Cerebellar cortex (tissue), 1 donor: ENCODE measurements around the gene NCOA4.
"Not testable (repeated sequence)": the region's sequence is repeated elsewhere in the genome, so short reads cannot be mapped to it uniquely, and the experiment has no call there.

Source experiments
- DNase-seq: peaks from one replicate; pipeline ENCODE4 v3.0.0-alpha.2; 2015; ENCODE audit warnings: low spot score

The NCOA4 gene

DNA sequence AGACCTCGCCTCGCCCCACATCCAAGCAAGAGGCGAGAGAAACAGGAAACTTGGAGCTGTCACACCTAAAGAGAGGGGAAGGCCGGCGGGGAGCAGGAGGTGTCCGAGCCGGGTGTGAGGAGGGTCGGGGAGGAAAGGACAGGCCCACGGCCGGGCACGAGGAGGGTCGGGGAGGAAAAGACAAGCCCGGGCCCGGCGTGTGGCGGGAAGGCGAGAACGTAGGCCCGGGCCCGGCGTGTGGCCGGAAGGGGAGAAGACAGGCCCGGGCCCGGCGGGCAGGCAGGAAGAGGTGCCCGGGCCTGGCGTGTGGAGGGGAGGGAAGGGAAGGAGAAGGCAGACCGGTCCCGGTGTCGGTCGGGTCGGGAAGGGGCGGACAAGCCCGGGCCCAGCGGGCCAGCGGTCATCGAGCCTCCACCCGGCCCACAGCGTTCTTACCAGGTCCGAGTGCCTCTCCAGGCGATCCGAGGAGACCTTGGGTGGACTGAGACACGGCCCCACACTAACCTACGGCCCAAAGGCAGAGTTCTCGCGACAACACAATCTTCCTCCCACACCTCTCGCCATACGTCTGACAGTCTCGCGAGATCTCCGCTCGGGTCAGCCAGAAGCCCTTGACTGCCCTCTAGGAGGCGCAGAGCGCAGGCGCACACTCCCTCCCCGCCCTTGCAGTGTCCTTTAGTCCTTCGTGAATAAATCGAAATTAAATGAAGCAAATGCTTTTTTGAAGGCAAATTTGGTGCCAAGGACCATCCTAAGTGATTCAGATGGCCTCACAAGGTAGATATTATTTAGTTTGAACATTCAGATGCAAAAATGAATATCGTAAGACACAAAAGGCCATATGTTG is at the start of gene NCOA4:
Gene NCOA4, minus strand, starts transcription at position 533 of the 847 bp plus-strand sequence. CDS start 13,943 bp downstream, outside the sequence.
- DNase-seq, result peak; percentile 99

DNA sequence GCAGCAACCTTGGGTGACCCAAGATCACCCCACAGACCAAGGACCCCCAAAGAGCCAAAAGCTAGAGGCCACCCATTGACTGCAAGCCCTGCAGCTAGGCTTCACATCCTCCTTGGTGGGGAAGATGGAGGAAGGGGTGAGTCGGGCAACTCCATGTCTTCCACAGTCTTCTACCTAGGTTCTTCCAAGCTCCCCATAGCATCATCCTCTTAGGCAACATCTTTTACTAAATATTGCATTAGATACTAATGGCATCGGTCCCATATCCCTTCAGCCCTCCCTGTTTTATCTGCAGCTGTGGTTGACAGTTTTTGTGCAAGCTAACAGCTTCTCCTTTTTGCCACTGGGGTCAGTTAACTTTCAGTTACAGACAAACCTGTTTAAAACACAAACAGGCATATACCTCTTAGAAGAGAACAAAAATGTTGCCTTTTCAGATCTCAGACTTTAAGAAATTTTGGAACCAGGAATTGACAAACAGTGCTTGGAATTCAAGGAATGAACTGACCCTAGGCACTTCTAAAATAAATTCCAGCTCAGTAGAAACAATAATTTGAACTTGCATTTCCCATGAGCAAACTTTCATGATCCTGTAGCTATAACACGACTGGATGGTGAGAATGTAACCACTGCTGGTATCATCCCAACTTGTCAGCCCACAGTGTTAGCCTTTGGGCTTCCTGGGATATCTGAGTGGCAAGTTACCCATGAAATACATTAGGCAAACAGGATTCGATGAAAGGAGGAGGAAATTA is 49.6 kb upstream of the NCOA4 start:
- DNase-seq, result no peak

DNA sequence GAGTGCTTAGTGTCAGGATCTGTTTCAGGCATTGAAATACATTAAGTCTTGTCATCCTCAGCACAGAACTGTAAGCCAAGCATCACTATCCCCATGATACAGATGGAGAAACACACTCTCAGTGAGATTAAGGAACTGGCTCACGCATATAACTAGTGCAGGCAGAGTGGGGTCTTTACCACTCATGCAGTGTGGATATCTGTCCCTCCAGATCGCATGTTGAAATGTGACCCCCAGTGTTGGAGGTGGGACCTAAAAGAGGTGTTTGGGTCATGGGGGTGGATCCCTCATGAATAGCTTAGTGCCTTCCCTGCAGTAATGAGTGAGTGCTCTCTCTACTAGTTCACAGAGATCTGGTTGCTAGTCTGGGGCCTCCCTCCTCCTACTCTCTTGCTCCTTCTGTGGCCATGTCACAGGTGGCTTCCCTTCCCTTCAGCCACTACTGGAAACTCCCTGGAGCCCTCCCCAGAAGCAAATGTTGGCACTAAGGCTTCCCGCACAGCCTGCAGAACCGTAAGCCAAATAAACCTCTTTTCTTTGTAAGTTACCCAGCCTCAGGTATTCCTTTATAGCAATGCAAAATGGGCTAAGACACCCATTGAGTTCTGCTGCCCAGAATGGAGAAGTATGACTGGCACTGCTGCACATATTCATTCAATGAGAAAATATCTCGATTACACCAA is 47.4 kb upstream of the NCOA4 start:
- DNase-seq, result no peak

DNA sequence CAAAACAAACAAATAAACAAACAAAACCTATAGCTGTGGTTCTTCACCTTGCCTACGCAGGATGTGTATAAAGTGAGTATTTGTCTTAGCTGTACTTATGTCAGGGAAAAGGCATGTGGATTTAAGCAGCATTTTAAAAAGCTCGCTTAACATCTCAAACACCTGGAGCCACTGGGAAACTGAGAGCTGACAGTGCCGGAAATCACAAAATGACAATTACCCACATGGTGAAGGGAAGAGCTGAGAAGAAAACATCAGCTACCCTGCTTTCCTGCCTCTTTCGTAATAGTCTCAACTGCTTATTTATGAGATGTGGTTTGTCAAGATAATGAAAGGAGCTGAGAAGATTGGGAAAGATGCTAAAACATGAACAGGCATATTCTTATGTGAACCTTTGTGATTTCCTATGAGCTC is 46.7 kb upstream of the NCOA4 start:
- DNase-seq, result no peak

DNA sequence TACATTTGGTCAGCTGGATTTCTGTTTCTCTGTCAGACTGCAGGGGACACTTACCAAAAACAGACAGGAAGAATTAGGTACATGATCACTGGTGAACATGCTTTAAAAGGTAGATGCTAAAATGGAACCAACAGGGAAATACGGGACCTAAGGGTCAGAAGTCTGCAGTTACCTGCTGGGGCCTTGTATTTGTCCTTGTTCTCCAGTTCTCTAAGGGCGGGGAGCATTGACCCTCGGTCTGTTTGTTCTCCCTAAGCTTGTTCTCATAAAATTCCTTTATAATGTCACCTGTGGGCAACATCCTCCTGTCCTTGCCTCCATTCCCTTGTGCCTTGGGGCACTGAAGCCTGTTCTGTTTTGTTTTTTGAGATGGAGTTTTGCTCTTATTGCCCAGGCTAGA is 45.4 kb upstream of the NCOA4 start:
- no peak for DNase-seq

DNA sequence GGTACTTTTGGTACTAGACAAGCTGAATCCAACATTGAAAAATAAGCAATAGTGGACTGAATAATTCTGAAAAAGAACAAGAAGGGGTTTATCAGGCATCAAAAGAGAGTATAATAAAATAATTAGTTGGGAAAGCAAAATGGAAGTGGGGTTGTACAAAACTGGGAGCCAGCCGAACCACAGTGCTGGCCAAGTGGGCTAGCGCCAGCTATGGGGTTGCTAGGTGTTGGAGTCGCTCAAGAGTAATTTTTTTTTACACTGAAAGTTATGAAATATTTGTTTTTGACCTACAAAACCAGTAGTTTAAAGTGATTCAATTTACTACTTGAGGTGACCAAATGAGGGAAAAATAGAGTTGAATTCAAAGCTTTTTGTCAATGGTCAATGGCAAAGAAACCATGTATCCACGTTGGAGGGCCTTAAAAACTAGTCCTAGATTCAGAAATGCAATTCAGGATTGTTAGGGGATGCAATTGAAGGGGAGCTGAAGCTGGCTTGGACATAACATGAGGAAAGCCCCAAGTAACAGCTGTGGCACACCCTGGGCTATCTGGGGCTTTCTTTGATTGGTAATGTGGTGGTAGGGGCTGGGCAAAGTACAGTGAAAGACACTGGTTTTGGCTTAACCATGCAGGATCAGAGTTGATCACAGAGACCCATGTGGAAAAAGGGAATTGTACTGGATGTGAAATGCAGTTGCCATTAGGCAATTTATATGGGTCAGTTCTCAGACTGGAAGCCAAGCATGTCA is 43.9 kb upstream of the NCOA4 start:
- no peak for DNase-seq

DNA sequence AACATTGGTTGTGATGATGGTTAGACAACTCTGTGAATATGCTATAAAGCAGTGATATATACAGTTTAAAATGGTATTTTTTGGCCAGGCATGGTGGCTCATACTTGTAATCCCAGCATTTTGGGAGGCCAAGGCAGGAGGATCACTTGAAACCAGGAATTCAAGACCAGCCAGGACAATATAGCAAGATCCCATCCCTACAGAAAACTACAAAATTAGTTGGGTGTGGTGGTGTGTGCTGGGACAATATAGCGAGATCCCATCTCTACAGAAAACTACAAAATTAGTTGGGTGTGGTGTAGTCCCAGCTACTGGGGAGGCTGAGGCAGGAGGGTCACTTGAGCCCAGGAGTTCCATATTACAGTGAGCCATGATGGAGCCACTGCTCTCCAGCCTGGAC is 43.1 kb upstream of the NCOA4 start:
- DNase-seq, result no peak

DNA sequence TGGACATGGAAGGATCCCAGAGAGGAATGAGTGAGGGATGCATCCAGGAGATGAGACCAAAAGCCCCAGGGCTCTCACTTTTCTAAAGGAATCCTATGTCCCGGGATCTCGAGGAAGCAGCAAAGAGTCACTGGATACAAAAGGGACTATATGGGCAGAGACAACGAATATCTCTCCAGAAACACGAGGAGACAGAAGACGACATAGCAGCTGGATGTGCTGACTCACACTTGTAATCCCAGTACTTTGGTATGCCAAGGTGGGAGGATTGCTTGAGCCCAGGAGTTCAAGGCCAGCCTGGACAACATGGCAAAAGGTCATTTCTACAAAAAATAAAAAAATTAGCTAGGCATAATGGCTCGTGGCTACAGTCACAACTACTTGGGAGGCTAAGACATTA is 40.3 kb upstream of the NCOA4 start:
- DNase-seq, result no peak

DNA sequence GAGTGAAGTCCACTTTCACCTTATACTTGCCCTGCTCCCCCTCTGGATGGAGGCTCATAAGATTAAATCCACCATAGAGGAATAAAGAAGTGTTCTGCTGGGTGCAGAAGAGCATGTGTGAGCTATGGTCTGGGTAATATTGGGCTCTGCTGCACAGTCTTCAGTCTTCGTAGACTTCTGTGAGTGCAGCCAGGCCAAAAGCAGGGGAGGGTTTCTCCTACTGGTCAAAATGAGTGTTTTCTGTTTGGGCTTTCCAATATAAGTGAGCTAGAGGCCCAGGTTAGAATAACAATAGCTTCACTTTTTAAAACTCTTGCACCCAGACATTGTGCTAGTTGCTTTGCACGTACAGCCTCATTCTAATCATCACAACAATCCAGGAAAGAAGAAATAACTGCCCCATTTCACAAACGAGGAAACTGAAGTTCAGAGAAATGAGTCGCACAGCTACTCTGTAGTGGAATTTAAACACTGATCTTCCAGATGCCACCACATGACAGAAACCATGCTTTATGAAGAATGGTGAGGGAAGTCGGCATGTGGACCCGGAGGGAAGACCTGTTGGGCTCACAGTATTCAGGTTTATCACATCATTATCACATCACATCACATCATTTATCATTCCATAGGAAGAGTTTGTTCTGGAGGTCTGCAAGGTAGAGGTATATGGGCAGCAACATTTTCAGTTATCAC is 39.5 kb upstream of the NCOA4 start:
- no peak for DNase-seq

DNA sequence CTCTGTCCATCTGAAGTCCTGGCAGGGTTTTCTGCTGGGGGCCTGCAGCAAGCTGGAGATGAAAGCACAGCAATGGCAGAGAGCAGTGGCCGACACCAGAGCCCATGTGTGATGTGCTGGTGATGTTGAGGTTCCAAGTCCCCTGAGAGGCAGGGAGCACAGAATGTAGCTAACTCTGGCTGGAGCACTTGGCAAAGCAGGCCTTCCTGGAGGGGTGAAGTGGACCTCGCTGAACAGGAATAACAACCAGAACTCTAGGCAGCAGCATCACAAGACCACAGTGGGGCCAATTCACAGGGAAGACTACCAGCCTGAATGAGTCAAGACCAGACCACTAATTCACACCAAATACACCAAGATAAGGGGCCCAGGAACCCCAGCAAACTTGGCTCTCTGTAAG is 38.5 kb upstream of the NCOA4 start:
- DNase-seq, result no peak

DNA sequence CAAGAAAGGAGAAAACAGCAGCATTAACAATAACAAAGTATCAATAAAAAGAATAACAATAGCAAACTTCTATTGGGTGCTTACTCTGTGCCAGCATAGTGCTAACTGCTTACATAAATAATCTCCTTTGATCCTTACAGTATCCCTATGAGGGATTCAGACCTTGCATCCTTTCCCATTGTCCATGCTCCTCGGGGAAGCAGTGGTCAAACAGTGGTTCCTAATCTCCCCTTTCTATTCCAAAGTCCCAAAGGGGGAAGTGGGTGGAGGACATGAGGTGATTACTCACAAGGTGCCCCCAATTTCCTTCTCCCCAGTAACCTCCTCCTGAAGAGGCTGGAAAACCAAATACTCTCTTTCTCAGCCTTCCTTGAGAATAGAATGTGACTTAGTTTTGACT is 37.7 kb upstream of the NCOA4 start:
- DNase-seq, result no peak

DNA sequence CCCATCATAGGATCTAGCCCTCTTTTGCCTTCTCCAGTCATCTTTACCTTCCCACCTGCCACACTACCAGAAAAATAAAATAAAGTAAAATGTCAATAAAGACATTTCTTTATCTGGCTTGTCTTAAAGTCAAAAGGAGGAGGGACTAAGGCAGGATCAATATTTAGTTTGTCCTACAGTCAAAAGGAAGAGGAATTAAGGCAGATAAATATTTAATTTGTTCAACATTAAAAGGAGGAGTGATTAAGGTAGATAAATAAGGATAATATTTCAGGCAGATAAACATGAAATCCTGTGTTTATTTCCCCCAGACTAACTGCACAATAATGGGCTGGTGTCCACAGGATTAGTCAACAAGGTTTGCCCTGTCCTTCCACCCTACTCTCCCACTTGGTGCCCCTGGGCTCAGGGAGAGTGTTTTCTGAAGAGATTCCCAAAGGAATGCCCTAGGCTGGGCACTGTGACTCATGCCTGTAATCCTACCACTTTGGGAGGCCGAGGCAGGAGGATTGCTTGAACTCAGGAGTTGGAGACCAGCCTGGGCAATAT is 33.9 kb upstream of the NCOA4 start:
- DNase-seq, result no peak

DNA sequence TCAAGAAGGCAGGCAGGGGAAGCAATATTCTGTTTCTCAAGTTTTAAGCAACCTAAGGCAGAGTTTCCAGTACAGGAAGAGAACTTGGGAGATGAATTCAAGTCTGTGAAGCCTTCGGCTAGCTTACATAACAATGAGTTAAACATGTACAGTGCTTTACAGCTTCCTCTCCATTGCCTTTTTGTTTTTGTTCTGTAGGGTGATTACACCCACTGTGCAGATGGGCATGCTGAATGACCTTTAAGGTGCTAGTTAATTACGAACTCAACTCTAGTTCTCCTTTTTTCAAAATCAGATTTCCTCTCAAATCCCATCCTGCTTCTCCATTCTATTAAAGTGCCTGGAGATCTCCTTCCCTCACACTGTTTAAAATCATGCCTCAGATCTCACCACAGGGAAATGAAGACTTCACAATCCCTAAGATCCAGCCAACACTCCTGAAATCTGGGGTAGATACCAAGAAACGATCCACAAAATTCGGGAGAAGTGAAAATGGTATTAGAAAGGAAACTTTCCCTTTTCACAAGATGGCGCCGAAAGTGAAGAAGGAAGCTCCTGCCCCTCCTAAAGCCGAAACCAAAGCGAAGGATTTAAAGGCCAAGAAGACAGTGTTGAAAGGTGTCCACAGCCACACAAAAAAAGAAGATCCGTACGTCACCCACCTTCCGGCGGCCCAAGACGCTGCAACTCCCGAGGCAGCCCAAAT is 32.5 kb upstream of the NCOA4 start:
- no peak for DNase-seq

DNA sequence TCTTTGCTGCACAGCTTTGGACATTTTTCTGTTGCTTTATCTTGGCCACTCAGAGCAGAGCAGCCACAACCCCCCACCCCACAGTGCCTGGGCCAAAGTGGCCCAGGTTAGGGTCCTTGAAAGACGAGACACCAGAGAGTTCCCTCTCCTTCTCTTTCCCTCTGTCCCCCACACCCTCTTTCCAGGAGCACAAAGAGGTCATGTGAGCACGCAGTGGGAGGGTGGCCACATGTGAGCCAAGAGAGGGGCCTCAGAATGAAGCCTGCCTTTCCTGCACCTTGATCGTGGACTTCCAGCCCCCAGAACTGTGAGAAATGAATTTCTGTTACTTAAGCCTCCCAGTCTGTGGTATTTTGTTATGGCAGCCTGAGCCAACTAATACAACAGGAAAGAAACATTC is 30.3 kb upstream of the NCOA4 start:
- DNase-seq, result no peak

DNA sequence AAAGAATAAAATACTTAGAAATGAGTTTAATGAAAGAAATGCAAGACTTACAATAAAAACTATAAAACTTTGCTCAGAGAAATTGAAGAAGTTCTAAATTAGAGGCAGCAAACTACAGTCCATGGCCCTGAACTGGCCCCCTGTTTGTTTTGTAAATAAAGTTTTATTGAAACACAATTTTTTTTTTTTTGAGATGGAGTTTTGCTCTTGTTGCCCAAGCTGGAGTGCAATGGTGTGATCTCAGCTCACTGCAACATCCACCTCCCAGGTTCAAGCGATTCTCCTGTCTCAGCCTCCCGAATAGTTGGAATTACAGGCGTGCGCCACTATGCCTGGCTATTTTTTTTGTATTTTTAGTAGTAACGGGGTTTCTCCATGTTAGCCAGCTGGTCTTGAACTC is 27.5 kb upstream of the NCOA4 start:
- DNase-seq, result not testable (repeated sequence)

DNA sequence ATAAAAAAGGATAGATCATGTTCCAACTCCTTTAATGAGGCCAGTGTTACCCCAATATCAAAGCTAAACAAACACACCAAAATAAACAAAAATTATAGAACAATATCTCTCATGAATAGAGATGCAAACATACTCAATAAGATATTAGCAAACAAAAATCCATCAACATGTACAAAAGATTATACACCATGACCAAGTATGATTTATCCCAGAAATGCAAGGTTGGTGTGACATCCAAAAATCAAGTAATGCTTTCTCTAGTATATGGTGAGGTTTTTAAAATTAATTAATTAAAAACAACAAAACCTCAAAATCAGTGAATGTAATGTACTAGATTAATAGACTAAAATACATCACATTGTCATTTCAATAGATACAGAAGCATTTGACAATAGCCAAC is 26.6 kb upstream of the NCOA4 start:
- no peak for DNase-seq

DNA sequence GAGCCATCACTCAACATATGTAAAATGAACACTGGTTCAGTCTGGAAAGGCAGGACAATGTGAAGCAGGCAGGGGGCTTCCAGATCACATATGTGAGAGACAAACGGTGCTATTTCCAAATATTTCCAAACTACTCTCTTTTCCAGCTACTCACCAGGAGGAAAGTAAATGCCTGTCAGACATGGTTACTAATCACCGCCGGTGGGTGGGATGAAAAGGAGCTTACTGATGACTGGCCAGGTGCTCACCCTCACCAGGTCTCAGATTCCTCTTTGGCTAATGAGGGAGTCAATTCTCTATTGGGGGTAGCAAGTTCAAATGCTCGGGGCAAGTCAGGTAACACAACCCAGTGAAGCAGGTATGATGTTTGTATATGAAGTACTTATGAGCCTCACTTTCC is 25.3 kb upstream of the NCOA4 start:
- no peak for DNase-seq

DNA sequence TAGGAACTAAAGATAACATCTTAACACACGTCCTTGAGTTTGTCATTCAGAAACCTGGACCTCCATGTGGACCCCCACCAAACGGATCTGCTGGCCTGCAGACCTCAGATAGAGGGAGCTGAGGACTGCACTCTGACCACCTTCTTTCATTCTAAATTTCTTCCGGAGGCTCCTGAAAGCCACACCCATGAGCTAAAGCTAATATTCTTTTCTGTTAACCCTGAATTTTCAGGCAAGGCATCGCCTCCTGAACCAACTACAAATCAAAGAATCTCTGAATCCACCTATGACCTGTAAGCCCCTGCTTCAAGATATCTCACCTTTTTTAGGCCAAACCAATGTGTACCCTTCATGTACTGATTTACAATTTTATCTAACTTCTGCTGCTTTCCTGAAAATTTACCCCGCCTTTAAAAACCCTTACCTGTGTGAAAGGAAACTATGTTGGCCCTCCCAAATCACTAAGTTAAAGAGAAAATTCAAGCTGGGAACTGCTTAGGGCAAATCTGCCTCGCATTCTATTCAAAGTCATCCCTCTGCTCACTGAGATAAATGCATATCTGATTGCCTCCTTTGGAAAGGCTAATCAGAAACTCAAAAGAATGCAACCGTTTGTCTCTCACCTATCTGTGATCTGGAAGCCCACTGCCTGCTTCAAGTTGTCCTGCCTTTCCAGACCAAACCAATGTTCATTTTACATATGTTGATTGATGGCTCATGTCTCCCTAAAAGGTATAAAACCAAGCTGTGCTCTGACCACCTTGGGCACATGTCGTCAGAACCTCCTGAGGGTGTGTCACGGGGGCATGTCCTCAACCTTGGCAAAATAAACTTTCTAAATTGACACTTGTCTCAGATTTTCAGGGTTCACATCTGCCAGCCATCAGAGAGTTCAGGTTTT is 23.4 kb upstream of the NCOA4 start:
- DNase-seq, result no peak

DNA sequence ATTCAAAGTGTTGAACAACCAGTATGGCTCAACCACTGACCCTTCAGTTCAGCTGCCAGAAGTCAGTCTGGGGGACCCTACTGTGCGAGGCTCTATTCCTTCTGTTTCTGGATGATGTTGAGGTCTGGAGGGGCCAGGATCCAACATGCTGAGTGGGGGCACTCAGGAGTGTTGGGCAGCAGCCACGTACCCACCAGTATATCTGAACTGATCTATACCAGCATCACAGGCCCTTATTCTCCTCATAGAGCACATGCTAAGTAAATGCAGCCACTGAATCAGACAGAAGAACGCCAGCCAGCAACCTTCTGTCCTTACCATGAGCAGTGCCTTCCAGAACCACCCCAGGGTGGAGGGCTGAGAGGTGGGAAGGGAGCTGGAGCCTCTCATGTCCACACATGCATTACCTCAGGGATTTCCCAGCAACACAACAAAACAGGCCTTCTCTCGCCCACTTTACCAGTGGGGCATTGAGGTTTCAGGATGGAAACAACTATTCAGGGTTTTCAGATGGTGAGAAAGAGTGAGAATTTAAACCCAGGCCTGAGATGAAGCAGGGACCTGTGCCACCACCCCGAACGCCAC is 22.5 kb upstream of the NCOA4 start:
- no peak for DNase-seq
